ENCODE measurements around the gene LGMN.

Gene LGMN

GRCh38 chr14:92793709-92794546 lies 45.5 kb upstream of the LGMN start, which contains the start of gene GOLGA5:
TSS of gene GOLGA5 (plus strand) at chr14:92794305. CDS start at chr14:92797438, 3,133 bp downstream.
- H3K4me3 ChIP-seq (replicated peaks; ENCODE audit: insufficient read depth, low read length): peak within 1 kb of the TSS; percentile 81
- TF ChIP-seq GABPA (IDR thresholded peaks at IDR 0.05; ENCODE audit: low read depth) (no peak), CTCF (IDR thresholded peaks at IDR 0.05; ENCODE audit: insufficient read depth, low read length) (no peak), POLR2AphosphoS5 (IDR thresholded peaks at IDR 0.05; ENCODE audit: low read depth) (peak; percentile 87), SPI1 (IDR thresholded peaks at IDR 0.05; ENCODE audit: borderline replicate concordance, low read depth) (peak; percentile 45; the same call in 1 of the 2 replicates), REST (IDR thresholded peaks at IDR 0.05; ENCODE audit: insufficient replicate concordance, low read depth) (no peak)
- peak within 1 kb of the TSS; percentile 84 for H3K27ac ChIP-seq (replicated peaks)
- DNase-seq (ENCODE audit: low read depth in 1 of 2, low spot score in 1 of 2): peak; percentile 97 to 98
- H3K27me3 ChIP-seq (ENCODE audit: insufficient read depth, poor library complexity, severe bottlenecking): no peaks in the 10 kb centered on the region

- TF ChIP-seq REST (IDR thresholded peaks at IDR 0.05; ENCODE audit: insufficient replicate concordance, low read depth) (no peak), POLR2AphosphoS5 (IDR thresholded peaks at IDR 0.05; ENCODE audit: low read depth) (no peak), CTCF (IDR thresholded peaks at IDR 0.05; ENCODE audit: insufficient read depth, low read length) (no peak), SPI1 (IDR thresholded peaks at IDR 0.05; ENCODE audit: borderline replicate concordance, low read depth) (no peak), GABPA (IDR thresholded peaks at IDR 0.05; ENCODE audit: low read depth) (no peak)
- Histone ChIP-seq H3K27ac (replicated peaks) (no peak overlapping the region; the same call in 1 of the 2 replicates), H3K27me3 (ENCODE audit: insufficient read depth, poor library complexity, severe bottlenecking) (no peaks in the 10 kb centered on the region), H3K4me3 (replicated peaks; ENCODE audit: insufficient read depth, low read length) (no peak overlapping the region)
- DNase-seq (ENCODE audit: low read depth in 1 of 2, low spot score in 1 of 2): no peak
Measured at GRCh38 chr14:92792885-92793284, 44.5 kb upstream of the LGMN start.

- H3K27ac ChIP-seq (replicated peaks): no peak overlapping the region
- no peak for DNase-seq (ENCODE audit: low read depth in 1 of 2, low spot score in 1 of 2)
- TF ChIP-seq CTCF (IDR thresholded peaks at IDR 0.05; ENCODE audit: insufficient read depth, low read length): no peak
- TF ChIP-seq POLR2AphosphoS5 (IDR thresholded peaks at IDR 0.05; ENCODE audit: low read depth): no peak
- TF ChIP-seq REST (IDR thresholded peaks at IDR 0.05; ENCODE audit: insufficient replicate concordance, low read depth): no peak
- no peak for TF ChIP-seq SPI1 (IDR thresholded peaks at IDR 0.05; ENCODE audit: borderline replicate concordance, low read depth)
- no peak for TF ChIP-seq GABPA (IDR thresholded peaks at IDR 0.05; ENCODE audit: low read depth)
- H3K27me3 ChIP-seq (ENCODE audit: insufficient read depth, poor library complexity, severe bottlenecking): no peaks in the 10 kb centered on the region
- H3K4me3 ChIP-seq (replicated peaks; ENCODE audit: insufficient read depth, low read length): no peak overlapping the region
Measured at GRCh38 chr14:92789457-92790089, 41.1 kb upstream of the LGMN start.
